GM21423 (cell line): ENCODE measurements around the gene PLD5.
"Not testable (repeated sequence)": the region's sequence is repeated elsewhere in the genome, so short reads cannot be mapped to it uniquely, and the experiment has no call there.

Experiments used
- ATAC-seq: cut with Tn5 transposase; IDR thresholded peaks from one replicate; pipeline ENCODE4 v1.9.1; 2021; ENCODE audit warnings: mild to moderate bottlenecking, moderate library complexity; ENCODE audit not compliant: unreplicated experiment

PLD5 gene

GRCh38 chr1:242178924-242179708, 345.4 kb downstream of the PLD5 start:
- peak; percentile 6 for ATAC-seq

- no peak for ATAC-seq
Observed at GRCh38 chr1:242178436-242178835, 346.1 kb downstream of the PLD5 start.

- no peak for ATAC-seq
Observed at GRCh38 chr1:242162140-242162539, 362.4 kb downstream of the PLD5 start.

GRCh38 chr1:242147096-242147976, 377.2 kb downstream of the PLD5 start:
- ATAC-seq, result peak; percentile 67

- no peak for ATAC-seq
Observed at GRCh38 chr1:242146652-242147051, 377.8 kb downstream of the PLD5 start.

GRCh38 chr1:242140836-242141235, 383.7 kb downstream of the PLD5 start:
- no peak for ATAC-seq

GRCh38 chr1:242139986-242140385, 384.5 kb downstream of the PLD5 start:
- no peak for ATAC-seq

- ATAC-seq, result peak; percentile 92
Observed at GRCh38 chr1:242139442-242139841, 385.1 kb downstream of the PLD5 start.

- no peak for ATAC-seq
Observed at GRCh38 chr1:242133796-242134195, 390.7 kb downstream of the PLD5 start.

GRCh38 chr1:242133351-242133750, 391.1 kb downstream of the PLD5 start:
- ATAC-seq, result no peak

GRCh38 chr1:242132121-242132817, 392.2 kb downstream of the PLD5 start:
- ATAC-seq, result no peak

- peak; percentile 79 for ATAC-seq
Observed at GRCh38 chr1:242128951-242129502, 395.5 kb downstream of the PLD5 start.

GRCh38 chr1:242120432-242120831, 404.1 kb downstream of the PLD5 start:
- ATAC-seq, result no peak

GRCh38 chr1:242100921-242101320, 423.6 kb downstream of the PLD5 start:
- no peak for ATAC-seq

GRCh38 chr1:242097283-242097682, 427.2 kb downstream of the PLD5 start:
- ATAC-seq, result not testable (repeated sequence)

- ATAC-seq, result no peak
Observed at GRCh38 chr1:242093116-242093515, 431.4 kb downstream of the PLD5 start.

GRCh38 chr1:242089911-242090310, 434.6 kb downstream of the PLD5 start:
- no peak for ATAC-seq

- ATAC-seq, result no peak
Observed at GRCh38 chr1:242088875-242089274, 435.6 kb downstream of the PLD5 start.

- no peak for ATAC-seq
Observed at GRCh38 chr1:242086706-242087105, 437.8 kb downstream of the PLD5 start.

GRCh38 chr1:242086093-242086492, 438.4 kb downstream of the PLD5 start:
- ATAC-seq, result no peak

GRCh38 chr1:242083742-242084141, 440.8 kb downstream of the PLD5 start:
- ATAC-seq, result no peak
